Prostate gland (tissue), 2 donors: ENCODE measurements around the gene ARL14EPL.

Experiments
- POLR2A ChIP-seq: fragments of 450-650 bp; IDR thresholded peaks from one replicate; pipeline ENCODE4 v1.6.1; 2016; ENCODE audit warnings: antibody characterized with exemption, mild to moderate bottlenecking
- TF ChIP-seq, protein P1 (sequence below), 4 experiments: fragments of 200-600 bp in 2 of 4; fragments of 450-650 bp in 2 of 4; sonication (generic) in 2 of 4; IDR thresholded peaks; 1 replicate in 3 of 4; 2 replicates in 1 of 4; pipeline ENCODE4 v1.5.1; 2016 to 2019; ENCODE audit warnings: antibody characterized with exemption in 4 of 4, mild to moderate bottlenecking in 2 of 4, moderate library complexity in 2 of 4

DNA sequence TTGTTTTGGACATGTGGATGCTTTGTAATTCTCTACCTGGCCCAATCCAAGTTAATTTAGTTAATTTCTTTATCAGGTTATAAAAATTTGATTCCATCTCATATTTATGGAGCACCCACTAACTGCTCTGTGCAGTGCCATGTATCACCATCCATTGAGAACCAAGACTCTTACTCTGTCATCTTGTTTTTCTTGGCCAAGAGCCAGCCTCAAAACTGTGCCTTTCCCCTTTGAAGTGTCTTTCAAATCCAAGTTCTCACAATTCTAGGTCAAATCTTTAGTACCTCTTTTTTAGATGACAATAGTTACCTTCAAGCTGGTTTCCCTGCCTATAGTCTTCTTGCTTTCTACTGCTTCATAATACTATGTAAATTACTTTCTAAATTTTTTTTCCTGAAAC lies 55.8 kb downstream of the ARL14EPL start:
- TF ChIP-seq, protein P1, sequence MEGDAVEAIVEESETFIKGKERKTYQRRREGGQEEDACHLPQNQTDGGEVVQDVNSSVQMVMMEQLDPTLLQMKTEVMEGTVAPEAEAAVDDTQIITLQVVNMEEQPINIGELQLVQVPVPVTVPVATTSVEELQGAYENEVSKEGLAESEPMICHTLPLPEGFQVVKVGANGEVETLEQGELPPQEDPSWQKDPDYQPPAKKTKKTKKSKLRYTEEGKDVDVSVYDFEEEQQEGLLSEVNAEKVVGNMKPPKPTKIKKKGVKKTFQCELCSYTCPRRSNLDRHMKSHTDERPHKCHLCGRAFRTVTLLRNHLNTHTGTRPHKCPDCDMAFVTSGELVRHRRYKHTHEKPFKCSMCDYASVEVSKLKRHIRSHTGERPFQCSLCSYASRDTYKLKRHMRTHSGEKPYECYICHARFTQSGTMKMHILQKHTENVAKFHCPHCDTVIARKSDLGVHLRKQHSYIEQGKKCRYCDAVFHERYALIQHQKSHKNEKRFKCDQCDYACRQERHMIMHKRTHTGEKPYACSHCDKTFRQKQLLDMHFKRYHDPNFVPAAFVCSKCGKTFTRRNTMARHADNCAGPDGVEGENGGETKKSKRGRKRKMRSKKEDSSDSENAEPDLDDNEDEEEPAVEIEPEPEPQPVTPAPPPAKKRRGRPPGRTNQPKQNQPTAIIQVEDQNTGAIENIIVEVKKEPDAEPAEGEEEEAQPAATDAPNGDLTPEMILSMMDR (IDR thresholded peaks at IDR 0.05) = no peak
- no peak for TF ChIP-seq POLR2A
